ENCODE results near the gene CRIP3.
A peak's percentile ranks its signal among the peaks of the same experiment; 100 is the strongest.

Gene CRIP3

DNA sequence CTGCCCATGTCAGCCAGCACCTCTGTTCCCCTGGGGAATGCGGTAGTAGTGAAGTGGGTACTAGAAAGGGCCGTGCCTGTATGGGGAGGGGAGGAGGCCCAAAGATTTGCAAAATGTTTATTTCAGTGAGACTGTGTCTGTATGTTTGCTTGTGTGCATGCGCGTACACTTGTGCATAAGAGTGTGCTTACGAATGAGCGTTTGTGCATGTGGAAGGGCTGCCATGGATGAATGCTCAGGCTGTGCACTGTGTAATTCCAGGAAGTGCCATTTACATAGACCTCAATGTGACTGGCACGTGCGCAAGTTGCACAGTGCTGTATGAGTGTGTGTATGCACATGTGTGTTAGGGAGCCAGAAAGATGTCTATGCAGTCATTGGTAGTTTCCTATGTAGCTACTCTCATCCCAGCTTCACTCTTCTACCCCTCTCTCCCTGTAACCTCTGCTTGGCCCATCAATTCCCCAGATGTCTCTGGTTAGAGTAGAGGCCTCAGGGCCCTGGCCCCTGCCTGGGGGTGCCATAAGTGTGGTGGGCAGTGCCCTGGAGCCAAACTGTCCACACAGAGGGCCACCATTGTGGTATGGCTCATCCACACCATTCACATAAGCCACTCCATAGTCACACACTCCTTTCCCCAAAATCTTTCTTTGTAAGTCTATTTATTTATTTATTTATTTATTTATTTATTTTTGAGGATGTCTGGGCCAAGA is 37.4 kb downstream of the CRIP3 start:
- no peak for DNase-seq

DNA sequence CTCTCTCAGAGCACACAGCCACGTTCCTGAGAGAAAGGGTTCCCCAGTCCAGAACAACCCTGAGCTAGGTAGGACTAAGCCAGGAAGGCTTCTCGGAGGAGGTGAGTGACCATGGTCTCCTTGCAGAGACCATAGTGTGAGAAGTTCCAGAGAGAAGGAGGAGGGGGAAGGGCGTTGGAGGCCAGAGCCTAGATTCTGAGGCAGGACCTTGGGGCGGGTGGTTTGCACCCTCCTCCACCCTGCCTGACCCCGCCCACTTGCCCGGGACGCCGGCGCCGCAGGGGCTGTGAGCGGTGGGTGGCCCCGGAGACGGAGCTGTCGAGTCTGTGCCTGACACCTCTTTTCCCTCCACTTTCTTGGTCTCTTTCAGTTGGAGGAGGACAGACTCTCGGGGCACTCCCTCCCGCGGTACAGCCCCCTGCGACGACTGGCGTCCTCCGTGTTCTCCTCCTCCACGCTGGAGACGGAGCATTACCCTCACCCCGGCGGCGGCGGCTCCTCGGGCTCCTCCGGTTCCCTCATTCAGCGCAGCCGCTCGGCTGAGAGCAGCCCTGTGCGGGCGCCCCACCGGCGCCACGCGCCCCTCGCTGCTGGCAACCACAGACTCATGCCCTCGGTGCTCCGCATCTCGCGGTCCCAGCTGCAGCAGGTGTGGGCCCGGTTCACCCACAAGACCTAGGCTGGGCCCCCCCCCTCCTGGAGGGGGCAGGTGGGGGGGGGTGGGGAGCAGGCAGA is 39.2 kb downstream of the CRIP3 start:
- no peak for DNase-seq

DNA sequence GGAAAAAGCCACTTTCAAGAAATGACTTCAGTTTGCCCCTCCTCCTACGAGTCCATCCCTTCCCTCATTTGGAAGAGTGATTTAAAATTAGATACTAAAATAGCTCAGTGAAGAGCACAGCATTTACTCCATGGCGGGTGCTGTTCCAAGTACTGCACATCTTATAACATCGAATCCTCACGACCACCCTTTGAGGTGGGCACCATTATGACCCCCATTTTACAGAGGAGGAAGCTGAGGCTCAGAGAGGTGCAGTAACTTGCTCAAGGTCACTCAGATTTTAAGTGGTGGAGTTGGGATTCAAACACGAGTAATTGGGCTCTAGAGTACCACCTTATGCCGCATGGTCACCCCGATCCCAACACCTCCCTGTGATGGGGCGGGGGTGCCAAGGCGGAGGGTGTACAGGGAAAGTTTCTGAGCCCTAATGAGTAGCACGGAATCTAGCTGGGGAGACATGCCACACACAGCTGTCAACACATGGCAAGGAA is 39.8 kb downstream of the CRIP3 start:
- no peak for DNase-seq

GRCh38 chr6:43268355-43268700 is 40.3 kb downstream of the CRIP3 start:
- DNase-seq, result no peak

DNA sequence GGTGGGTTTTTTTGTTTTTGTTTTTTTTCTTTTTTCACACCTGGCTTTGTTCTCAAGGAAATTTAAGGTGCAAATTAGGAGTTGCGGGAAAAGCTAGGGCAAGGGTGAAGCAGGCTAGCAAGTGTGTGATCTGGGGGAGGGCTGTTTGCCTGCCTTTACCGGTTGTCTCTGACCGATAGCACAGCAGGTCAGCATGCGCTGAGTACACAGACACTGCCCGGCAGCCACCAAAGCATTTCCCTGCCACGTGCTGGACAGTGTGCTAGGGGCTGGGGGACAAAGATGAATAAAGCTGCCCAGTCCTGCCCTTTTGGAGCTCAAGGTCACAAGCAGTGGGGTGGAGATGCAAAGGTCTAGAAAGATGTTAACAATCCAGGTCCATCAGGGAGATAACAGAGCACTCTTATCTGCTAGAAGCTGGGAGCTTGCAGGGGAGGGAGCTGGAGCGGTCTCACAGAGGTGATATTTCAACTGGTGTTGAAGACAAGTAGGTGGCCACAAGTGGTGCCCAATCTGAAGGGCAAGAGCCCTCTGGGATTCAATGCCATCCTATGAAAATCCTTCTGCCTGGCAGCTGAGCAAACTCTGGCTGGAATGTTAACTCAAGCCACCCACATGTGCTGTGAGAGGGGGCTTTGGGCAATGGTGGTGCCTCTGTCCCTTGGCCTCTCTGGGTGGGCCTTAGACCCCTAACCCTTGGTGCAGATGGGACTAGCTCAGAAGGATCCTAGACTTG is 40.8 kb downstream of the CRIP3 start:
- no peak for DNase-seq

GRCh38 chr6:43265564-43265963 is 43.1 kb downstream of the CRIP3 start:
- DNase-seq, result no peak

- DNase-seq, result no peak
Measured at GRCh38 chr6:43264599-43265145, 44.0 kb downstream of the CRIP3 start.

- DNase-seq, result peak in 1 of 2 experiments; percentile 73
Measured at GRCh38 chr6:43263314-43264178, 45.1 kb downstream of the CRIP3 start.

- DNase-seq, result no peak
Measured at GRCh38 chr6:43262780-43263313, 45.8 kb downstream of the CRIP3 start.

GRCh38 chr6:43262000-43262779 is 46.4 kb downstream of the CRIP3 start:
- no peak for DNase-seq

GRCh38 chr6:43261198-43261597 is 47.4 kb downstream of the CRIP3 start:
- no peak for DNase-seq

- no peak for DNase-seq
Measured at GRCh38 chr6:43260791-43261190, 47.8 kb downstream of the CRIP3 start.

DNA sequence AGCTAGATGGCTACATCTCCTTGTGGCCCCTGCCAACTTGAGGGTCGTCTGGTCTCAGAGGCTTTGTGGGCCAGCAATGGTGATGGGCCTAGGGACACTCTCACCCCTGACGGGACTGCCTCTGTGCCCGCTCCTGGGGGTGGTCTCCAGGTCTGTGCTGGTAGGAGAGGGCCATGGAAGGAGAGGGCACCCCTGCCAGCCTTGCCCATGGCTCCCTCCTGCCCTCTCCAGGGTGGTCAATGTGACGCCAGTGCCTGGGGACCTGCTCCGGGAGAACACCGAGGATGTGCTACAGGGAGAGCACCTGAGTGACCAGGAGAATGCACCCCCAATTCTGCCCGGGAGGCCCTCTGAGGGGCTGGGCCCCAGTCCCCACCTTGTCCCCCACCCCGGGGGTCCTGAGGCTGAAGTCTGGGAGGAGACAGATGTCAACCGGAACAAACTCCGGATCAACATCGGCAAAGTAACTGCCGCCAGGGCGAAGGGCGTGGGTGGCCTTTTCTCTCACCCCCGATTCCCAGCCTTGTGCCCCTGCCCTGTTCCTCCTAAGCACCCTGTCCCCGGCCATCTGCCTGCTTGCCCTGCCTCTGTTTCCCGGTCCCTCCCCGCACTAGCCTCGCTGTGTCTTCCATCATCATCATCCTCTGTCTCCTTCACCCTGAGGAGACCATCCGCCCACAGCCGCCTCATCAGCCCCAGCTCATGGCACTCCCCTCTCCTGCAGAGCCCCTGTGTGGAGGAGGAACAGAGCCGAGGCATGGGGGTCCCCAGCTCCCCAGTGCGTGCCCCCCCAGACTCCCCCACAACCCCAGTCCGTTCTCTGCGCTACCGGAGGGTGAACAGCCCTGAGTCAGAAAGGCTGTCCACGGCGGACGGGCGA is 49.6 kb downstream of the CRIP3 start:
- no peak for DNase-seq

- no peak for DNase-seq
Measured at GRCh38 chr6:43258180-43258579, 50.4 kb downstream of the CRIP3 start.

- DNase-seq, result no peak
Measured at GRCh38 chr6:43257367-43258145, 51.1 kb downstream of the CRIP3 start.

- no peak for DNase-seq
Measured at GRCh38 chr6:43256670-43257366, 51.8 kb downstream of the CRIP3 start.

All from NCI-H446 (cell line).